ENCODE results near the gene TNFRSF18. TPM values are rescaled to one million over a fixed set of nuclear protein-coding genes. Genes with fewer than 3 reads are reported as not detected.
A peak's percentile ranks its signal among the peaks of the same experiment; 100 is the strongest.

TNFRSF18 gene
- total and polyA plus RNA-seq, 8 donors: 0.32 to 1.2 (median 0.34) TPM; not detected in 3

DNA sequence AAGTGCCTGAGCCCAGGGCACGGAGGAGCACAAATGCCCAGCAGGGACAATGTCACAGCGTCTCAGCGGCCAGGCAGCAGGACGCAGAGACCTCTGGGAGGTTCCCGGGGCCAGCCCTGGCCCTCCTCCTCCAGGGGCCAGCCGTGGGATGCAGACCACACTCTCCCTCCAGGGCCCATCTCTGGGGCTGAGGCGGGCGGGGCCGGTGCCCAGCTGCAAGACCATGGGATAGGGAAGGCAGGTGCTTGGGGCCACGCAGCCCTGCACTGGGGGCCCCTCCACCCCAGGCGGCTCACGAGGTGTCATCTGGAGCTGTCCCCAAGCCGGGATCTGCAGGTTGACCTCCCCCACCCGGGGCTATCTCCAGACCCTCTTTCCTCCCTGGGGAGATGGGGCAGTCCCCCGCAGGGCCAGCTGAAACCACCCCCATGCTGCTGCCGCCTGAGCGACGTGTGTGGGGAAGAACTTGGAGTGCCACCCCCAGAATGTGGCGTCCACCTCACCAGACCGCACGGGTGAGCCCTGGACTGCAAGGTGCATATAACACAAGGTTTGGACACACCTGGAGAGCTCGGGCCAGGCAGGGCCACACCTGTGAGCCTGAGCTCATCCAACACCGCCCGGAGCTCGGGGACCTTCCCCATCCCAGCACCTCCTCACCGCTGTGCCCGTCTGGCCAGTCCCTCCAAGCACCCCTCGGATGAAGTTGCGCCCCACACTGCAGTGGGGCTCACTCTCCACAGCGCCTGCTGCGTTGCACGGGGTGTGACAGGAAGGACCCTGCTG lies 36.8 kb downstream of the TNFRSF18 start:
- ATAC-seq: no peak
- intact Hi-C loops (cut with DNase I): loop anchor here in 1 of 3 donors (2.0 kb wide), 1 partner anchor 21 kb away; no protein-coding TSS in a partner anchor
- no peaks in the 10 kb centered on the region for H3K27me3 ChIP-seq

DNA sequence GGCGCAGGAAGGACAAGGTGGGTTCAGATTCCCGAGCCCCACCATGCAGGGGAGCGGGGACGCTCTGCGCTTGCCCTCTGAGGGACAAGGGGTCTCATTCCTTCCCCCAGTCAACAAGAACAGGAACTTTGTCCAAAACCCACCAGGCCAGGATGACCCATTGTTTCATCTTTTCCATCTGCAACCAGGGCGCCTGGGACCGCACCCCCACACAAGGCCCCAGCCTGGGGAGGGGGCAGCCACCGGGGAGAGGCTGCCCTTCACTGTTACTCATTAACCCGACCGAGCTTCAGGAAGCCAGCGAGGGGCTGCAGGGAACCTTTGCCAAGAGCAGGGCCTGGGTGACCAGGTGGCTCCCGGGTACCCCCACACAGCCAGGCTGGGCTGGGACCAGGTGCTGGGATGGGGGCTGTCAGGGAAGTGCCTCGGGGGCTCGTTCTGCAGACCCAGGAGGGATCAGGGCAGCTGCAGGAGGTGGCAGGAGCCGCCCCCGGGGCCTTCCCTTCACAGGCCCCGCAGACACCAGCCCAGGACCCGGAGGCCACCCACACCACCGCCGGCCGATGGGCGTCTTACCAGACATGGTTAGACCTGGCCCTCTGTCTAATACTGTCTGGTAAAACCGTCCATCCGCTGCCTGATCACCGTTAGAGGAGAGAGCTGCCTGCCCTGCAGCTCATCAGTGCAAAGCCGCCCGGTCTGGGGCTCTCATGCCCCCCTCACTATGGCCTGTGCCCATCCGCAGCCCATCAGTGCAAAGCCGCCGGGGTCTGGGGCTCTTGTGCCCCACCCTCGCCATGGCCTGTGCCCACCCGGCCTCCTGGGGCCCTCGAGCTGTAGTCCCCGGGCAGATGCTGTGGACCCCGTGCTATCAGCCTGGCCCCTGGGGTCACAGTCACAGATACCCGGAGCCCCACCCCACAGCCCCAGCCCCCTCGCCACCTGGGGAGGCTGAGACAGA lies 37.7 kb downstream of the TNFRSF18 start:
- Histone ChIP-seq H3K27me3 (no peaks in the 10 kb centered on the region), H3K4me3 (no peak overlapping the region), H3K27ac (no peak overlapping the region), H3K36me3 (no peaks in the 10 kb centered on the region), H3K9me3 (no peaks in the 10 kb centered on the region), H3K4me1 (peaks cover 5 to 14% (median 6%) of the 10 kb centered on the region in 3 donors)
- DNase-seq (peak in 4 of 6 donors; percentile 4 to 82 (median 46)), FAIRE-seq (no peak), ATAC-seq (no peak)
- TF ChIP-seq, protein P1, sequence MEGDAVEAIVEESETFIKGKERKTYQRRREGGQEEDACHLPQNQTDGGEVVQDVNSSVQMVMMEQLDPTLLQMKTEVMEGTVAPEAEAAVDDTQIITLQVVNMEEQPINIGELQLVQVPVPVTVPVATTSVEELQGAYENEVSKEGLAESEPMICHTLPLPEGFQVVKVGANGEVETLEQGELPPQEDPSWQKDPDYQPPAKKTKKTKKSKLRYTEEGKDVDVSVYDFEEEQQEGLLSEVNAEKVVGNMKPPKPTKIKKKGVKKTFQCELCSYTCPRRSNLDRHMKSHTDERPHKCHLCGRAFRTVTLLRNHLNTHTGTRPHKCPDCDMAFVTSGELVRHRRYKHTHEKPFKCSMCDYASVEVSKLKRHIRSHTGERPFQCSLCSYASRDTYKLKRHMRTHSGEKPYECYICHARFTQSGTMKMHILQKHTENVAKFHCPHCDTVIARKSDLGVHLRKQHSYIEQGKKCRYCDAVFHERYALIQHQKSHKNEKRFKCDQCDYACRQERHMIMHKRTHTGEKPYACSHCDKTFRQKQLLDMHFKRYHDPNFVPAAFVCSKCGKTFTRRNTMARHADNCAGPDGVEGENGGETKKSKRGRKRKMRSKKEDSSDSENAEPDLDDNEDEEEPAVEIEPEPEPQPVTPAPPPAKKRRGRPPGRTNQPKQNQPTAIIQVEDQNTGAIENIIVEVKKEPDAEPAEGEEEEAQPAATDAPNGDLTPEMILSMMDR (IDR thresholded peaks at IDR 0.05): no peak
- intact Hi-C loops (cut with DNase I): loop anchor here in 1 of 3 donors (2.0 kb wide), 1 partner anchor 22 kb away; no protein-coding TSS in a partner anchor
- WGBS, 2 donors: 81% methylated on average over 37 of the region's 37 CpGs

More for the DNA sequence above, 36.8 kb downstream of the TNFRSF18 start:
- FAIRE-seq (no peak), DNase-seq (peak in 4 of 6 donors; percentile 5 to 73 (median 45))
- no peak overlapping the region for H3K4me3 ChIP-seq
- TF ChIP-seq, protein P1 (IDR thresholded peaks at IDR 0.05): no peak
- H3K9me3 ChIP-seq: no peaks in the 10 kb centered on the region
- no peaks in the 10 kb centered on the region for H3K36me3 ChIP-seq
- peaks cover 5 to 14% (median 6%) of the 10 kb centered on the region in 3 donors for H3K4me1 ChIP-seq
- H3K27ac ChIP-seq: no peak overlapping the region
- 88 to 89% methylated on average over 30 to 32 of the region's 32 CpGs for WGBS, 2 donors

DNA sequence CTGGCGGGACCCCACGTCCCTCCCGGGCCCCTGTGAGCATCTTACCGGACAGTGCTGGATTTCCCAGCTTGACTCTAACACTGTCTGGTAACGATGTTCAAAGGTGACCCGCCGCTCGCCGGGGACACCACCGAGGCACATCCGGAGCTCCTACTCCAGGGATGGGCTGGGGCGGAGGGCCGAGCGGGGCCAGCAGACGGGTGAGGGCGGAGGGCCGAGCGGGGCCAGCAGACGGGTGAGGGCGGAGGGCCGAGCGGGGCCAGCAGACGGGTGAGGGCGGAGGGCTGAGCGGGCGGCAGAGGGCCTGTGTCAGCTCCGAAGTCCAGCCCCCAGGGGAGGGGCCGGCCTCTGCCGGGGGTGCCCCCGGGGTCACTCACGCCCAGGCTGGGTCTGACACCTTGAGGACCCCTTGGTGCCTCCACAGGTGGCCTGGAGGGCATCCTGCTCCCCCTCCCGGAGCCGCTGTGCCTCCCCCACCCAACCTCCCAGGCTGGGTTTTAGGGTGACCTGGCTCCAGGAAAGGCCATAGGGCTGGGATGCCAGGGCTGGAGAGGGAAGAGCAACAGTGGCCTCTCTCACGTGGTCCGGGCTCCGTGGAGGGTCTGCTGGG lies 38.4 kb downstream of the TNFRSF18 start:
- H3K27ac ChIP-seq: no peak overlapping the region
- no peaks in the 10 kb centered on the region for H3K36me3 ChIP-seq
- H3K27me3 ChIP-seq: no peaks in the 10 kb centered on the region
- DNase-seq: peak in 3 of 6 donors; percentile 41 to 73 (median 56)
- no peak for FAIRE-seq
- 75 to 82% methylated on average over 26 to 36 of the region's 36 CpGs for WGBS, 2 donors
- H3K9me3 ChIP-seq: no peaks in the 10 kb centered on the region
- intact Hi-C loops (cut with DNase I): loop anchor here in 1 of 3 donors (2.0 kb wide), 1 partner anchor 23 kb away; no protein-coding TSS in a partner anchor
- peaks cover 5 to 14% (median 6%) of the 10 kb centered on the region in 3 donors for H3K4me1 ChIP-seq
- TF ChIP-seq, protein P1 (IDR thresholded peaks at IDR 0.05): no peak
- no peak for ATAC-seq
- no peak overlapping the region for H3K4me3 ChIP-seq

DNA sequence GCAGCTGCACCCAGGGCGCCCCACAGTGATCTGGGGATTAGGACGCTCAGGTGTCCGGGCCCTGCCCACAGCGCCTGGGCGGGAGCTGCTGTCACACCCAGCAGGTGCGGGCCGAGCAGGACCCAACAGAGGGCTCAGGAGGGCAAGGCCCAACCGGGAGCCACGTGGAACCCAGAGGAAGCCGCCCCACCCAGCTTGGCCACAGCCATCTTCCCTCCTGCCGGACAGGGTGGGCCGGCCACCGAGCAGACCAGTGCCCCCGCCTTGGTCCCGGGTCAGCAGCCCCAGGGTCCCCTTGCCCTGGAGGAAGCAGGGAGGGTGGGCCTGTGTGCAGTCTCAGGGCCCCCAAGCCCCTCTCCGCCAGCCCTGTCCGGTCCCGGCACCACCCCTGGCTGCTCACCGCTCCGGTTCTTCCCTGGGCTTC lies 39.0 kb downstream of the TNFRSF18 start:
- no peaks in the 10 kb centered on the region for H3K9me3 ChIP-seq
- 76% methylated on average over 18 to 20 of the region's 20 CpGs for WGBS, 2 donors
- no peak overlapping the region for H3K27ac ChIP-seq
- intact Hi-C loops (cut with DNase I): no loop called here
- ATAC-seq (no peak), DNase-seq (peak in 2 of 6 donors; percentile 45 to 84), FAIRE-seq (no peak)
- no peaks in the 10 kb centered on the region for H3K27me3 ChIP-seq
- TF ChIP-seq, protein P1 (IDR thresholded peaks at IDR 0.05): no peak
- H3K36me3 ChIP-seq: no peaks in the 10 kb centered on the region
- H3K4me1 ChIP-seq: peaks cover 5 to 14% (median 6%) of the 10 kb centered on the region in 3 donors
- peak overlapping the region in 1 of 4 donors; percentile 6 for H3K4me3 ChIP-seq

Data from pancreas (tissue), 10 donors.